Fibroblast of pulmonary artery (primary cell): ENCODE results near the gene CEP162.

ENCODE experiments used
- DNase-seq: peaks from one replicate; pipeline ENCODE4 v3.0.0-alpha.2; 2010; ENCODE audit warnings: low read depth
- H3K4me3 ChIP-seq: replicated peaks from 2 replicates; pipeline ENCODE4 v1.5.1; 2011; ENCODE audit warnings: low read depth, mild to moderate bottlenecking, control low read depth, low read length, moderate library complexity
- TF ChIP-seq, protein P1 (sequence below): IDR thresholded peaks from 2 replicates; pipeline ENCODE4 v1.5.1; 2011; ENCODE audit warnings: mild to moderate bottlenecking, control low read depth, low read length, inconsistent platforms; ENCODE audit errors: missing control alignments

The CEP162 gene

GRCh38 chr6:84227434-84228197, at the start of gene CEP162:
Gene CEP162, minus strand, starts transcription at chr6:84227643. Its CDS starts 1,250 bp downstream, at chr6:84226393.
- TF ChIP-seq, protein P1, sequence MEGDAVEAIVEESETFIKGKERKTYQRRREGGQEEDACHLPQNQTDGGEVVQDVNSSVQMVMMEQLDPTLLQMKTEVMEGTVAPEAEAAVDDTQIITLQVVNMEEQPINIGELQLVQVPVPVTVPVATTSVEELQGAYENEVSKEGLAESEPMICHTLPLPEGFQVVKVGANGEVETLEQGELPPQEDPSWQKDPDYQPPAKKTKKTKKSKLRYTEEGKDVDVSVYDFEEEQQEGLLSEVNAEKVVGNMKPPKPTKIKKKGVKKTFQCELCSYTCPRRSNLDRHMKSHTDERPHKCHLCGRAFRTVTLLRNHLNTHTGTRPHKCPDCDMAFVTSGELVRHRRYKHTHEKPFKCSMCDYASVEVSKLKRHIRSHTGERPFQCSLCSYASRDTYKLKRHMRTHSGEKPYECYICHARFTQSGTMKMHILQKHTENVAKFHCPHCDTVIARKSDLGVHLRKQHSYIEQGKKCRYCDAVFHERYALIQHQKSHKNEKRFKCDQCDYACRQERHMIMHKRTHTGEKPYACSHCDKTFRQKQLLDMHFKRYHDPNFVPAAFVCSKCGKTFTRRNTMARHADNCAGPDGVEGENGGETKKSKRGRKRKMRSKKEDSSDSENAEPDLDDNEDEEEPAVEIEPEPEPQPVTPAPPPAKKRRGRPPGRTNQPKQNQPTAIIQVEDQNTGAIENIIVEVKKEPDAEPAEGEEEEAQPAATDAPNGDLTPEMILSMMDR, result peak; percentile 75
- H3K4me3 ChIP-seq, result peak within 1 kb of the TSS; percentile 86
- DNase-seq, result peak; percentile 91

GRCh38 chr6:84274856-84275255, 47.4 kb upstream of the CEP162 start:
- DNase-seq, result no peak
- TF ChIP-seq, protein P1, result no peak
- H3K4me3 ChIP-seq, result no peak overlapping the region

- DNase-seq, result no peak
- TF ChIP-seq, protein P1, result no peak
- H3K4me3 ChIP-seq, result no peak overlapping the region
These were observed 45.8 kb upstream of the CEP162 start for GRCh38 chr6:84273048-84273809.

- DNase-seq, result no peak
- H3K4me3 ChIP-seq, result no peak overlapping the region
- TF ChIP-seq, protein P1, result no peak
These were observed 44.9 kb upstream of the CEP162 start for GRCh38 chr6:84272298-84272697.

GRCh38 chr6:84271061-84271716, 43.7 kb upstream of the CEP162 start:
- no peak for DNase-seq
- H3K4me3 ChIP-seq, result no peak overlapping the region
- TF ChIP-seq, protein P1, result no peak

- TF ChIP-seq, protein P1, result no peak
- DNase-seq, result peak; percentile 44
- H3K4me3 ChIP-seq, result no peak overlapping the region
These were observed 42.7 kb upstream of the CEP162 start for GRCh38 chr6:84269947-84270733.
